ENCODE data around the gene HSD11B1. TPM values are rescaled to one million over a fixed set of nuclear protein-coding genes. Genes with fewer than 3 reads are reported as not detected.
A peak's percentile ranks its signal among the peaks of the same experiment; 100 is the strongest.

Gene HSD11B1
- total RNA-seq = 0.18 TPM
- polyA plus RNA-seq (ENCODE audit: insufficient read depth in 1 of 8, insufficient read length in 8 of 8, low replicate concordance in 1 of 8) = under 1 TPM in 4 of 8 donors, not detected in 4; 0.20 to 0.43 (median 0.25) TPM
- long read RNA-seq, donor 1 = 0 reads
- long read RNA-seq, donor 2 = 0 reads
- long read RNA-seq, donor 3 = 0 reads
- long read RNA-seq, donor 4 = 0 reads
- long read RNA-seq, donor 5, partial matches to known transcripts = 0 of 1 reads
- long read RNA-seq, donor 5, other reads (novel, unspliced or antisense) = 0 of 1 reads
- long read RNA-seq, donor 6 = 0 reads
- long read RNA-seq, donor 7, partial matches to known transcripts = 0 of 1 reads
- long read RNA-seq, donor 7, other reads (novel, unspliced or antisense) = 0 of 1 reads
- long read RNA-seq, donor 8 = 0 reads
- long read RNA-seq, donor 9 = 0 reads
- long read RNA-seq, donor 10 = 0 reads
- long read RNA-seq, donor 11 = 0 reads

DNA sequence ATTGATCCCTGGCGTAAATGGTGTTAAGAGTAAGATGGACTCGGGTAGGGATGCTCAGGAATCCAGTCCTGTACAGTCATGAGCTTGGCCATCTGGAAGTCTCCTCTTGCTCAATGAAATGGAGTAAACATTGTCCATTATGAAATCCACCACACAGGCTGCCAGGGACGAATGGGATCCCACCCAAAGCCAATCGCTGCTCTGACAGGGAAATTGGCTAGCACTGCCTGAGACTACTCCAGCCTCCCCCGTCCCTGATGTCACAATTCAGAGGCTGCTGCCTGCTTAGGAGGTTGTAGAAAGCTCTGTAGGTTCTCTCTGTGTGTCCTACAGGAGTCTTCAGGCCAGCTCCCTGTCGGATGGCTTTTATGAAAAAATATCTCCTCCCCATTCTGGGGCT, at the start of gene HSD11B1:
Gene HSD11B1, plus strand, starts transcription at position 263 of the 400 bp plus-strand sequence. Its CDS starts 97 bp downstream, at position 360.
- peak; percentile 21 for DNase-seq
- Histone ChIP-seq H3K9me3 (replicated peaks; ENCODE audit: control insufficient read depth, low read depth, low read length) (no peaks in the 10 kb centered on the region), H3K27ac (ENCODE audit: low read length) (no peak within 1 kb of the TSS), H3K4me3 (ENCODE audit: low read length) (no peak within 1 kb of the TSS), H3K36me3 (ENCODE audit: control insufficient read depth, insufficient read depth, low read length) (no peaks in the 10 kb centered on the region), H3K4me1 (ENCODE audit: control insufficient read depth, insufficient read depth, low read length) (no peaks in the 10 kb centered on the region), H3K27me3 (ENCODE audit: control insufficient read depth, insufficient read depth, low read length) (peaks cover 2% of the 10 kb centered on the region)
- WGBS (ENCODE audit: insufficient coverage) = 20% methylated on average over 1 of the region's 6 CpGs

DNA sequence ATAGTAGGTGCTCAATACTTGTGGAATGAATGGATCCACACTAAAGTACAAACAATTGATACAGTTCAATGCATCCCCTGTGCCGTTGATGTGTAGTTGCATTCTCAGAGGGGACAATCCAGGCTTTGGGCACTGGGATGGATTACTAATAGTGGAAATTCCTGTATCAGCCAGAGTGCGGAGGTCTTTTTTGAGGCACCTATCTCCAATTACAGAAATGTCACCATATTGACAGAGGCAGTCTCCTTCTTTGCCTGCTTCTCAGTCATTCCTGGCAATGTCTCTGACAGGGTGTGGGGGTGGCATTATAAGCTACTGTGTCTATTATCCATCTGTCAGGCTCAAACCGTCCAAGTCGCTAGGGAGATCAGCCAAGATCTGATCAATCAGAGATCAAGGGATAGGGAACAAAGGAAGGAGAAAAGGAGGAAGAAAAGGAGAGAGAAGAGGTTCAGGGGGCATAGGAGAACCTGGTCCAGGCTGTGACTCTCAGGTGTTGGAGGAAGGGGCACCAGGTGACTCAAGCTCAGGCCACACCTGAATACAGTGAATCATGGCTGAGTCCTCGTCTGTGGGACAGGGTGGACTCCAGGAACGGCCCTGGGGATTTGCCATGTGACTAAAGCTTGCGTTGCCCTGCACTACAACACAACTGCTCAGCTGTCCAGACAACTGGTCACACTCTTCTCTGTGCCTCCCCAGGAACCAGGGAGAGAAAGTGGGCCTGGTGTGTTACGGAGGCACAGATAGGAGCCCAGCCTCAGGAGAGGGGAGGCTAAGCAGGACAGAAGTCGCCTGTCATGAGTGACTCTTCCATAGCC, 49.0 kb upstream of the HSD11B1 start:
- Histone ChIP-seq H3K4me1 (ENCODE audit: control insufficient read depth, insufficient read depth, low read length) (peaks cover 35% of the 10 kb centered on the region), H3K36me3 (ENCODE audit: control insufficient read depth, insufficient read depth, low read length) (no peaks in the 10 kb centered on the region), H3K4me3 (ENCODE audit: low read length) (no peak overlapping the region)

DNA sequence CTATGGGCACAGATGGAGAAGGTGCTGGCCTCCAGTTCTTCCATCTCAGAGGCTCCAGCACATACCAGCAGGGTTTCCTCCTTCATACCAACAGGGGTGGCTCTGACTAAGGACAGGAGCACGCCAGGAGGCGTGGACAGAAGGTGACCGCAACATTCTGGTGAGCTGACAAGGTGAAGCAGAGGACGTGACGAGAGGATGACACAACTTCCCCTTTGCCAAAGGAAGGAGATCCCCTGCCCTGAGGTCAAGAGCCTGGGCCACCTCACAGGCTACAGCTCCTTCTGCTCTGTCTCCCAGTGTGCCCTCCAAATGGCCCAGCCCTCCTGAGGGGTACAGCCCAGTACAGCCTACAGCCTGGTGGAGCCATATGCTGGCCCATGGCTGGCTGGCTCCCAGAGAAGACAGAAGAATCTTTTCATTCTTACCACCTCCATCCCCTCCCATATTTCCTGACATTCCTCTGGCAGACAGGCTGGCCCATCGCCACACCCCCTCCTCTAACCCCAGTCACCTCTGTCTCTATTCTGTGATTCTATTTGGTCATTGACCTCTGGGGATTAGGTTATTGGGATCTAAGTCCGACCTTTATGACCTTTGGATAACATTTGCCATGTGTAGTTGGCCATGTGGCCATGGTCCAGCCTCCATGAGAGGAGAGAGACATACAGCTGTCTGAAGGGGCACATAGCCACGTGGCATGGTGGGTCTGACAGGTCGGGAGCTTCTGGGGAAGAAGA, 47.3 kb upstream of the HSD11B1 start:
- no peak overlapping the region for H3K4me3 ChIP-seq (ENCODE audit: low read length)
- WGBS (ENCODE audit: insufficient coverage) = 63% methylated on average over 8 of the region's 9 CpGs
- no peaks in the 10 kb centered on the region for H3K36me3 ChIP-seq (ENCODE audit: control insufficient read depth, insufficient read depth, low read length)
- DNase-seq = no peak
- H3K9me3 ChIP-seq (replicated peaks; ENCODE audit: control insufficient read depth, low read depth, low read length) = no peaks in the 10 kb centered on the region
- peaks cover 14% of the 10 kb centered on the region for H3K27me3 ChIP-seq (ENCODE audit: control insufficient read depth, insufficient read depth, low read length)
- H3K27ac ChIP-seq (ENCODE audit: low read length) = no peak overlapping the region
- peaks cover 28% of the 10 kb centered on the region for H3K4me1 ChIP-seq (ENCODE audit: control insufficient read depth, insufficient read depth, low read length)

More for the DNA sequence above, 49.0 kb upstream of the HSD11B1 start:
- peaks cover 14% of the 10 kb centered on the region for H3K27me3 ChIP-seq (ENCODE audit: control insufficient read depth, insufficient read depth, low read length)
- H3K9me3 ChIP-seq (replicated peaks; ENCODE audit: control insufficient read depth, low read depth, low read length) = no peaks in the 10 kb centered on the region
- H3K27ac ChIP-seq (ENCODE audit: low read length) = no peak overlapping the region
- WGBS (ENCODE audit: insufficient coverage) = 83% methylated on average over 2 of the region's 9 CpGs
- no peak for DNase-seq

DNA sequence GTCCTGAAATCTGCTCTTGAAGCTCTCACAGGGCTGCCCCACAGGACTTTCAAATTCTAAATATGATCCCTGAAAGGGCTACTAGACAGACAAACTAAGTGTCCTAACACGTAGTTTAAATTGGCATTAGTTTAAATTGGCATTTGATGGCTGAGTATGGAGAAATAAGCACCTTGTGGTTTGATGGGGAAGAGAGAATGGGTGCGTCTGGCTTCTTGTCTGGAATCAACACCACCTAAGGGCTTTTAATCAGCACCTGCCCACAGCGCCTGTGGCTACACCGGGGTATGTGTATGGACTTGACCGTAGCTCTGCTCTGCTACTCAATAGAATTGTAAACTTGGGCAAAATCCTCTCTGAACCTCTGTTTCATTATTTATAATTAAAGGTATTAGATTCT, 46.7 kb upstream of the HSD11B1 start:
- no peak overlapping the region for H3K4me3 ChIP-seq (ENCODE audit: low read length)
- no peaks in the 10 kb centered on the region for H3K9me3 ChIP-seq (replicated peaks; ENCODE audit: control insufficient read depth, low read depth, low read length)
- DNase-seq = no peak
- no peaks in the 10 kb centered on the region for H3K36me3 ChIP-seq (ENCODE audit: control insufficient read depth, insufficient read depth, low read length)
- WGBS (ENCODE audit: insufficient coverage) = no CpG with 5 or more reads among the region's 5 CpGs
- peaks cover 22% of the 10 kb centered on the region for H3K4me1 ChIP-seq (ENCODE audit: control insufficient read depth, insufficient read depth, low read length)
- H3K27ac ChIP-seq (ENCODE audit: low read length) = no peak overlapping the region
- peaks cover 14% of the 10 kb centered on the region for H3K27me3 ChIP-seq (ENCODE audit: control insufficient read depth, insufficient read depth, low read length)

DNA sequence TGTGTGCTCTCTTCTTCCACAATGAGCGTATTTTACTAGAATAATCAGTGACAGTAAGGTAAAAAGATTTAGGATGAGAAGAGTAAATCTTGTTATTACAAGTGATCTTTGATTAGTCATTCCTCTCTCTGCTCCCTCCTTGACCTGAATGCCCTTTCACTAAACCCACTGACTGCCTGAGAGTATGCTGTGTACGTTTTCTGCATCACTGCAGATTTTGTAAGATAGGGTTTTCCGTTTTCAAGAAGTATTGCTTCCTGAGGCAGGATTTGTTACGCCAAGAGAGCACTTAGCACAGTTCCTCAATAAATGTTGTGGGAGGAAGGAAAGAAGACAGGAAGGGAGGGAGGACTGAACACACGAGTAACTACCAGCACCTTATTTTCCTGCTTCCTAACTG, 44.7 kb upstream of the HSD11B1 start:
- H3K36me3 ChIP-seq (ENCODE audit: control insufficient read depth, insufficient read depth, low read length) = no peaks in the 10 kb centered on the region

DNA sequence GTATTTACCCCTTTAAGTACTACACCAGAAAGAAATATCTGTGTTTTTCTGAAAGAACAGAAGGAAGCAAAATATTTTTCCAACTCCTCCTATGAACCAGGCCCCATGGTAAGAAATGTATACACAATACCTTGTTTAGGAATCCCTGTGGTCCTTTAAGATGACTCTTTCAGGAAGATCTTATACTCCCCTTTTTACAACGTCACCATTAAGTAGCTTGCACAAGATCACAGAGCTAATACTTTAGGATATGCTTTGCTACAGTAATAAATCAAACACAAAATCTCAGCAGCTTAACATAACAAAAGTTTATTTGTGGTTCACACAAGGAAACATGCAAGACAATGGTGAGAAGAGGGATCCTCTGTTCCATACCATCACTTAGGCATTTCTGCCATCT, 43.6 kb upstream of the HSD11B1 start:
- no peak for DNase-seq
- H3K9me3 ChIP-seq (replicated peaks; ENCODE audit: control insufficient read depth, low read depth, low read length) = no peaks in the 10 kb centered on the region
- no CpG with 5 or more reads among the region's 1 CpG for WGBS (ENCODE audit: insufficient coverage)

More for the DNA sequence above, 44.7 kb upstream of the HSD11B1 start:
- Histone ChIP-seq H3K9me3 (replicated peaks; ENCODE audit: control insufficient read depth, low read depth, low read length) (no peaks in the 10 kb centered on the region), H3K4me3 (ENCODE audit: low read length) (no peak overlapping the region), H3K27ac (ENCODE audit: low read length) (no peak overlapping the region), H3K27me3 (ENCODE audit: control insufficient read depth, insufficient read depth, low read length) (peaks cover 7% of the 10 kb centered on the region), H3K4me1 (ENCODE audit: control insufficient read depth, insufficient read depth, low read length) (peaks cover 7% of the 10 kb centered on the region)
- WGBS (ENCODE audit: insufficient coverage) = no CpG with 5 or more reads among the region's 5 CpGs
- DNase-seq = peak; percentile 43

DNA sequence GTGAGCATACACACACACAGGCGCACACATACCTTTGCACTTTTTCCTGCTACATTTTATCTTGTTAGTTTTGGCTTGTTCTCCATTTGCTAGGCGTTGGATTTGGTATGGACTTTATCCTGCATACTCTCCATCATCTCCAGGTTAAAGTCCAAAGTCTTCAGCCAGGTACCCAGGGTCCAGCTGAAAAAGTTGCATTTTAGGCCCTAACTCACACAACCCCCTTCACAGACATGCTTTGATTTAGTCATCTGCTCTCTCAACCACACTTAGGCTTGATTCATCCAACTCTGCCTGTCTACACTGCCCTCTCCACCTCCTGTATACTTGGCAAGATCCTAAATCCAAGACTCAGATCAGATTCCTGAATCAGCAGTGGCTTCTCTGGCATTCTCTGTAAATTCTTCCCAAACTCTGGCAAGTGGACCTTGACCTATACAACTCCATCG, 41.7 kb upstream of the HSD11B1 start:
- Histone ChIP-seq H3K27ac (ENCODE audit: low read length) (no peak overlapping the region), H3K9me3 (replicated peaks; ENCODE audit: control insufficient read depth, low read depth, low read length) (no peaks in the 10 kb centered on the region), H3K27me3 (ENCODE audit: control insufficient read depth, insufficient read depth, low read length) (peaks cover 4% of the 10 kb centered on the region), H3K36me3 (ENCODE audit: control insufficient read depth, insufficient read depth, low read length) (no peaks in the 10 kb centered on the region), H3K4me1 (ENCODE audit: control insufficient read depth, insufficient read depth, low read length) (no peaks in the 10 kb centered on the region), H3K4me3 (ENCODE audit: low read length) (no peak overlapping the region)
- no peak for DNase-seq
- WGBS (ENCODE audit: insufficient coverage) = 100% methylated on average over 1 of the region's 3 CpGs

More for the DNA sequence above, 43.6 kb upstream of the HSD11B1 start:
- H3K4me3 ChIP-seq (ENCODE audit: low read length) = no peak overlapping the region
- H3K36me3 ChIP-seq (ENCODE audit: control insufficient read depth, insufficient read depth, low read length) = no peaks in the 10 kb centered on the region
- peaks cover 6% of the 10 kb centered on the region for H3K27me3 ChIP-seq (ENCODE audit: control insufficient read depth, insufficient read depth, low read length)
- H3K27ac ChIP-seq (ENCODE audit: low read length) = no peak overlapping the region
- peaks cover 3% of the 10 kb centered on the region for H3K4me1 ChIP-seq (ENCODE audit: control insufficient read depth, insufficient read depth, low read length)

DNA sequence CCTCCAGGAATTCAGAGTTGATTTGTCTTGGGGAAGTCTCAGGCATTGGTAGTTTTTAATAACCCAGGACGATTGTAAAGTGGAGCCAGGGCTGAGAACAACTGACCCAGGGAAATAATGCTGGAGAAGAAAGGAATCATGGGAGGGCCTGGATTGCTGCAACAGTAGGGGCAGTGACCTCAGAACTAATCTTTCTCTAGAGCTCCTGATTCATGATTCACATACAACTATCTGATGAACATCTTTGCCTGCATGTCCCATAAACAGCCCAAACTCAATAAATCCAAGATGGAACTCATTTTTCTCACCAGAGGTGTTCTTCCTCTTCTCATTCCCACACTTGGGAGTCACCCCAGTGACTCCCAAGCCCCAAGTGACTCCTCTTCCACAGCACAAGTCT, 37.5 kb upstream of the HSD11B1 start:
- no peak overlapping the region for H3K4me3 ChIP-seq (ENCODE audit: low read length)
- H3K4me1 ChIP-seq (ENCODE audit: control insufficient read depth, insufficient read depth, low read length) = no peaks in the 10 kb centered on the region
- no peaks in the 10 kb centered on the region for H3K27me3 ChIP-seq (ENCODE audit: control insufficient read depth, insufficient read depth, low read length)
- H3K27ac ChIP-seq (ENCODE audit: low read length) = no peak overlapping the region
- no peaks in the 10 kb centered on the region for H3K36me3 ChIP-seq (ENCODE audit: control insufficient read depth, insufficient read depth, low read length)
- no peak for DNase-seq
- no peaks in the 10 kb centered on the region for H3K9me3 ChIP-seq (replicated peaks; ENCODE audit: control insufficient read depth, low read depth, low read length)
- no CpG with 5 or more reads among the region's 1 CpG for WGBS (ENCODE audit: insufficient coverage)

DNA sequence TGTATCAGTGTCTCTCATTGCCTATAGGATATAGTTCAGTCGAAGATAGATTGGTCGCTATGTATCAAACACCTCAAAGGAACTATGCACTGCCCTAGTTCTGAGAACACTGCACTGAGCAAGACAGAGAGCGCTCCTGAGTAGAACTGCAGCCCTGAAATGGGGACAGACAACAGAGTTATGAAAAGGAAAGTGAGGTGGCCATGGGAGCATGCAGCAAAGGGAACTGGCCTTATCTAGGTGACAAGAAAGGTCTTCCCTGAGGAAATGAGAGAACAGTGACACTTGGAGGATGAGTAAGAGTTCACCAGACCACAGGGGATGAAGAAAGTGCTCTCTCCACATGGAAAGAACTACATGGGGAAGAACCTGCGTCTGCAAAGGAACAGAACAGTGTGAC, 36.9 kb upstream of the HSD11B1 start:
- no peaks in the 10 kb centered on the region for H3K4me1 ChIP-seq (ENCODE audit: control insufficient read depth, insufficient read depth, low read length)
- H3K9me3 ChIP-seq (replicated peaks; ENCODE audit: control insufficient read depth, low read depth, low read length) = no peaks in the 10 kb centered on the region
- no peak overlapping the region for H3K4me3 ChIP-seq (ENCODE audit: low read length)
- no peak for DNase-seq
- no peaks in the 10 kb centered on the region for H3K27me3 ChIP-seq (ENCODE audit: control insufficient read depth, insufficient read depth, low read length)
- H3K36me3 ChIP-seq (ENCODE audit: control insufficient read depth, insufficient read depth, low read length) = no peaks in the 10 kb centered on the region
- WGBS (ENCODE audit: insufficient coverage) = 60% methylated on average over 2 of the region's 4 CpGs
- no peak overlapping the region for H3K27ac ChIP-seq (ENCODE audit: low read length)
